Activated T-cell treated with anti-CD3 and anti-CD28 coated beads for 48 hours (primary cell): ENCODE measurements around the gene PDXDC1.
"Not testable (repeated sequence)": the region's sequence is repeated elsewhere in the genome, so short reads cannot be mapped to it uniquely, and the experiment has no call there.

Experiments
- DNase-seq: peaks from one replicate; pipeline ENCODE4 v3.0.0-alpha.2; 2020; ENCODE audit warnings: low read depth

The PDXDC1 gene

GRCh38 chr16:15071916-15072769, 97.3 kb downstream of the PDXDC1 start:
- not testable (repeated sequence) for DNase-seq

GRCh38 chr16:15073101-15073500, 98.3 kb downstream of the PDXDC1 start:
- no peak for DNase-seq

- not testable (repeated sequence) for DNase-seq
These were observed 101.3 kb downstream of the PDXDC1 start for GRCh38 chr16:15076161-15076560.

GRCh38 chr16:15080883-15081282, 106.1 kb downstream of the PDXDC1 start:
- DNase-seq, result not testable (repeated sequence)

- not testable (repeated sequence) for DNase-seq
These were observed 108.0 kb downstream of the PDXDC1 start for GRCh38 chr16:15082788-15083187.

- DNase-seq, result not testable (repeated sequence)
These were observed 115.9 kb downstream of the PDXDC1 start for GRCh38 chr16:15090663-15091269.

GRCh38 chr16:15093571-15093954, 118.7 kb downstream of the PDXDC1 start:
- not testable (repeated sequence) for DNase-seq

GRCh38 chr16:15093955-15094827, 119.4 kb downstream of the PDXDC1 start, which contains the start of gene RRN3:
Gene RRN3 (minus strand): TSS chr16:15094272. CDS start chr16:15094233, 39 bp downstream.
- DNase-seq, result peak; percentile 86

GRCh38 chr16:15096583-15096972, 121.8 kb downstream of the PDXDC1 start:
- DNase-seq, result not testable (repeated sequence)

GRCh38 chr16:15099366-15099909, 124.6 kb downstream of the PDXDC1 start:
- DNase-seq, result not testable (repeated sequence)

GRCh38 chr16:15100372-15100987, 125.7 kb downstream of the PDXDC1 start:
- DNase-seq, result not testable (repeated sequence)

GRCh38 chr16:15127641-15128425, 153.0 kb downstream of the PDXDC1 start:
- not testable (repeated sequence) for DNase-seq

GRCh38 chr16:15130256-15130932, 155.6 kb downstream of the PDXDC1 start:
- DNase-seq, result not testable (repeated sequence)

- not testable (repeated sequence) for DNase-seq
These were observed 156.3 kb downstream of the PDXDC1 start for GRCh38 chr16:15130943-15131700.

- not testable (repeated sequence) for DNase-seq
These were observed 158.0 kb downstream of the PDXDC1 start for GRCh38 chr16:15132719-15133428.

- not testable (repeated sequence) for DNase-seq
These were observed 158.7 kb downstream of the PDXDC1 start for GRCh38 chr16:15133554-15133953.

- DNase-seq, result not testable (repeated sequence)
These were observed 160.1 kb downstream of the PDXDC1 start for GRCh38 chr16:15134752-15135482.
